GDM1 (cell line): ENCODE measurements around the gene POLD4.

Experiments
- DNase-seq: peaks from one replicate; lab custom pipeline; 2025; lab: John Stamatoyannopoulos, UW

The POLD4 gene

GRCh38 chr11:67316882-67317204 is 36.5 kb downstream of the POLD4 start:
- no peak for DNase-seq

- no peak for DNase-seq
These were observed 37.9 kb downstream of the POLD4 start for GRCh38 chr11:67315325-67315909.

- DNase-seq: no peak
These were observed 39.1 kb downstream of the POLD4 start for GRCh38 chr11:67314218-67314617.

- DNase-seq: no peak
These were observed 40.0 kb downstream of the POLD4 start for GRCh38 chr11:67313125-67313890.

GRCh38 chr11:67312187-67313021 is 40.9 kb downstream of the POLD4 start:
- DNase-seq: no peak

GRCh38 chr11:67311556-67312082 is 41.7 kb downstream of the POLD4 start:
- no peak for DNase-seq

- no peak for DNase-seq
These were observed 42.2 kb downstream of the POLD4 start for GRCh38 chr11:67311051-67311555.

GRCh38 chr11:67310246-67311050 is 42.9 kb downstream of the POLD4 start:
- no peak for DNase-seq

GRCh38 chr11:67309661-67310061 is 43.7 kb downstream of the POLD4 start:
- DNase-seq: no peak

GRCh38 chr11:67309166-67309565 is 44.2 kb downstream of the POLD4 start:
- no peak for DNase-seq

- DNase-seq: no peak
These were observed 45.1 kb downstream of the POLD4 start for GRCh38 chr11:67308031-67308866.

GRCh38 chr11:67307545-67308001 is 45.8 kb downstream of the POLD4 start:
- DNase-seq: no peak

GRCh38 chr11:67306769-67307544 is 46.4 kb downstream of the POLD4 start:
- no peak for DNase-seq

GRCh38 chr11:67304511-67305113 is 48.7 kb downstream of the POLD4 start:
- DNase-seq: no peak

GRCh38 chr11:67303835-67304411 is 49.4 kb downstream of the POLD4 start:
- DNase-seq: no peak

- no peak for DNase-seq
These were observed 50.1 kb downstream of the POLD4 start, which contains the start of gene SSH3 for GRCh38 chr11:67303132-67303834. Gene SSH3 (plus strand): TSS chr11:67303530. CDS start chr11:67303626, 96 bp downstream.

GRCh38 chr11:67302571-67303131 is 50.7 kb downstream of the POLD4 start:
- DNase-seq: no peak

- DNase-seq: no peak
These were observed 51.3 kb downstream of the POLD4 start for GRCh38 chr11:67301951-67302516.
